ENCODE data around the gene FAM20C.
"Not testable (repeated sequence)": the region's sequence is repeated elsewhere in the genome, so short reads cannot be mapped to it uniquely, and the experiment has no call there.

Gene FAM20C

DNA sequence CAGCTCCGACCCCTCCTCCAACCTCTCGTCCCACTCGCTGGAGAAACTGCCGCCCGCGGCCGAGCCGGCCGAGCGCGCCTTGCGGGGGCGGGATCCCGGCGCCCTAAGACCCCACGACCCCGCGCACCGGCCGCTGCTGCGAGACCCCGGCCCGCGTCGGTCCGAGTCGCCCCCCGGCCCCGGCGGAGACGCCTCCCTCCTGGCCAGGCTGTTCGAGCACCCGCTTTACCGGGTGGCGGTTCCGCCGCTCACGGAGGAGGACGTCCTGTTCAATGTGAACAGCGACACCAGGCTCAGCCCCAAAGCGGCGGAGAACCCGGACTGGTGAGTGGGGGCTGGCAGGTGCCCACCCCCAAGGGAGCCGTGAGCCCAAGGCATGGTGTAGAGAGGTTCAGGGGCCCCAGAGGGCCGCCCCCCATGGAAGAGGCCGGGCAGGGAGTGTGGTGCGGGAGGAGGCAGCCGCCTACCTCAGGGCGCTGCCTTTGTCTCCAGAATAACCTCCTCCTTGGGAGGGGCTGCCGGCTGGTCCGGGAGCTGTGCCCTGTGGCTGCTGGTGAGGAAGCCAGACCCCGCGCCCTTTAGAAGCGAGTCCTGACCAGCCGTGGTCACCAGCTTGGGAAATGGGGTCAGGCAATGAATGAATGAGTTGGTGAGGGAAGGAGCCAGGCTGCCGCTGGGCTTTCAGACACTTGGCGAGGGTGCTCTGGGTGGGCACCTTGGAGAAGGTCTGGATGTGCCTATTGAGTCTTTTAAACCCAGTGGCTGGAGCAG lies 1.3 kb downstream of the FAM20C start:
- DNase-seq, result no peak

DNA sequence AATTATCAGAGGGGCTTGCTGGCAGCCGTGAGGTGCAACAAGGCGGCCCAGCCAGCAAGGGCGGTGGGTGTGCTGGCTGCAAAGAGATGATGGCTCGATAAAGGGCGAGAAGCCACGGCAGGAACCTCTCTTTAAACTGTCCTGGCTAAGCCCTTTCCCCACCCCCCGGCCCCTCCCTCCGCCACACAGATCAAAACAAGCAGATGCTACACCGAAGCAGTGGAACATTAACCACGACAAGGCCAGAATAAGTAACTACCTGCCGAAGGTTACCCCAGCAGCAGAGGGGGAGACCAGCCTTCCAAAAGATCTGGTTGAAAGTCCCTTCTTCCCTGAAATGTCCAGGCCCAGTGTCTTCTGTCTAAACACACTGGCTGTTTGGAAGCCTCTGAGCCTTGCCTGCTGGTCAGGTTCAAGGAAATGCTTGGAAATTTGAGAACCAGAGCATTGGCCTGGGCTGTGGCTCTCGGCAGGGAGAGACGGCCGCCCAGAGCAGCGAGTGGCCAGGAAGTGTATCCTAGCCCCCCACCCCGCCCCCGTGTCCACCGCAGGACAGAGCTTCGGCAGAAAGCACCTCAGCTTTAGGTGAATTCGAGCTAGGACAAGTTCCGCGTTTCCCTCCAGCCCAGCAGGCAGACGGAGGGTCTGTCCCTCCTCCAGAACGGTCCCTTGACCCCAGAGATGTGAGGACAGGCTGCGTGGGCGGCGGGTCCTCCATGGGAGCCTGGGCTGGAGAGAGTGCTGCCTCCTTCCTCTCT lies 2.1 kb downstream of the FAM20C start:
- DNase-seq, result no peak

DNA sequence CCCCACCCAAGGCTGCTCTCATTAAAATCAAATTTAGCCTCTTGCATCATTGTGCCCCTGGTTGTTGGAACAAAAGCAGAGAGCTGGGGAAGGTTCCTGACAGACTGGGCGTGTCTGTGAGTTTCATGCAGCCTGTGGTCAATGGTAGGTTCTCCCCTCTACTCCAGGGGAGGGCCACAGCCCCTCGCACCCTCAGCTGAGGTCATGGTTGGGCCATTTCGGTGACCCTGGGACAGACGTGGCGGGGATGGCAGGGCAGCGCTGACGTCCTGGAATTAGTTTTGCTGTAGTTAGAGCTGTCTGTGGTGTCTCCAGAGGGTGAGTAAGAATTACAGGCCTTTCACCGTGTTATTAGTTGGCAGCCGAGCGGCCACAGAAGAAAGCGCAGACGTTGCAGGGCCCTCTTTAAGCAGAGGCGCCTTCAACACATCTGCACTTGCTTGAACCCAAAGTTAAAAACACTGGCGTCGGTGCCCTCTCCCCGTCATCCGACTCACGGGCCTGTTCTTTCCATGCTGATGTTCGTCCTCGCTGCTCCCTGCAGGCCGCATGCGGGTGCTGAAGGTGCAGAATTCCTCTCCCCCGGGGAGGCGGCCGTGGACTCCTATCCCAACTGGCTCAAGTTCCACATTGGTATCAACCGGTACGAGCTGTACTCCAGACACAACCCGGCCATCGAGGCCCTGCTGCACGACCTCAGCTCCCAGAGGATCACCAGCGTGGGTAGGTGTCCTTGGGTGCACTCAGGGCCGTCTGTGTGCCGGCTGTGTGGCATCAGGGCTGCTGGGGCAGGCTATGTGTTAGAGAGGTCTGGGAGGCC lies 2.8 kb downstream of the FAM20C start:
- DNase-seq, result no peak

DNA sequence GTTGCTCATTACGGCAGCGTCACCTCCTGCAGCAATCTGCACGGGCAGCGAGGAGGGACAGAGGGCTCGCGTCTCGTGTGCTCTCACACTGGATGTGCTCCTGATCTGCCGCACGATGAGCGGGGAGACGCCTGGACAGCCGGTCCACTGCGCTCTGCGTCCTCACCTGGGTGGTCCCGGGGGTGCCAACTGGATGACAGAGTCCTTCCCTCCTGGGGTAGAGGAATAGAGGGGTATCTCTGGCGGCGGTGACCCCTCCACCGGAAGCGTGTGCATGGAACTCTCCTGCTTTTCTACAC lies 3.4 kb downstream of the FAM20C start:
- DNase-seq, result no peak

DNA sequence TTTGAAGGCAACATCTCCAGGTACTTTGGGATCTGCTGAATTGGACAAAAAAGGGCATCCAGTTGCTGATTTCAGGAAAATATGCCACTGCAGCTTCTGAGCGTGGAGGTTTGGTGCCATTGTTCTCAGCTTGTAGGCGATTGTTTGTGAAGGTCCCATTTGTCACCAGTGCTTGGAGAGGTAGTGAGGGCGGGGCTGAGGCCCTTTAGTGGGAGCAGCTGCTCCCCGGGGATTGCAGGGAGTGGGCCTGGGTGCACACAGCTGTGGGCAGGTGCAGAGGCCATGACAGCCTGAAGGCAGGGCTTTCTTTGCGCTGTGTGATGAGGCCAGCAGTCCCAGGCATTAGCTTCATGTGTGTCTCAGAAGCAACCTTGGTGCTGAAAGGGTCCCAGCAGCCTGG lies 3.9 kb downstream of the FAM20C start:
- no peak for DNase-seq

DNA sequence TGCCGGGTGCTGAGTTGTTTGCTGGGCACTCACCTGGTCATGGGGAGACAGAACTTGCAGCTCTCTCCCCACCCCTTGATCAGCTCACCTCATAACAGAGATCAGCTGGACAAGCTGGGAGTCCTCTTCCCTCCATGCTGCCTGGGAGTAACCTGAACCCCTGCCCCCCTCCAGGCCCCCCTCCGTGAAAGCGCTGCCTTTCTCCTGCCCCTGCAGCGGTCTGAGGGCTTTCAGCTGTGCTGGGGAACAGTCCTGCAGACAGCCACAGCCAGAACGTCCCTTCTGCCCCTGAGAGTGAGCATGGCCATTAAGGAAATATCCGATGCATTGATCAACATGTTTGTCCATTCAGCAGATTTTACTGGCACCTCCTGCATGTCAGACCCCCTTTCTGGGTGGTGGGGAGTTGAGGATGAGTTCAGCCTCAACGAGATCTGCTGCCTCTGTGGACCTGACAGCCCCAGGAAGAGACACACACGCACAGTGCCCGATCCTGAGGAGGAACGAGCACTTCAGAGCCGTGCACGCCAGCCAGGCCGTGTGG lies 4.5 kb downstream of the FAM20C start:
- DNase-seq, result no peak

DNA sequence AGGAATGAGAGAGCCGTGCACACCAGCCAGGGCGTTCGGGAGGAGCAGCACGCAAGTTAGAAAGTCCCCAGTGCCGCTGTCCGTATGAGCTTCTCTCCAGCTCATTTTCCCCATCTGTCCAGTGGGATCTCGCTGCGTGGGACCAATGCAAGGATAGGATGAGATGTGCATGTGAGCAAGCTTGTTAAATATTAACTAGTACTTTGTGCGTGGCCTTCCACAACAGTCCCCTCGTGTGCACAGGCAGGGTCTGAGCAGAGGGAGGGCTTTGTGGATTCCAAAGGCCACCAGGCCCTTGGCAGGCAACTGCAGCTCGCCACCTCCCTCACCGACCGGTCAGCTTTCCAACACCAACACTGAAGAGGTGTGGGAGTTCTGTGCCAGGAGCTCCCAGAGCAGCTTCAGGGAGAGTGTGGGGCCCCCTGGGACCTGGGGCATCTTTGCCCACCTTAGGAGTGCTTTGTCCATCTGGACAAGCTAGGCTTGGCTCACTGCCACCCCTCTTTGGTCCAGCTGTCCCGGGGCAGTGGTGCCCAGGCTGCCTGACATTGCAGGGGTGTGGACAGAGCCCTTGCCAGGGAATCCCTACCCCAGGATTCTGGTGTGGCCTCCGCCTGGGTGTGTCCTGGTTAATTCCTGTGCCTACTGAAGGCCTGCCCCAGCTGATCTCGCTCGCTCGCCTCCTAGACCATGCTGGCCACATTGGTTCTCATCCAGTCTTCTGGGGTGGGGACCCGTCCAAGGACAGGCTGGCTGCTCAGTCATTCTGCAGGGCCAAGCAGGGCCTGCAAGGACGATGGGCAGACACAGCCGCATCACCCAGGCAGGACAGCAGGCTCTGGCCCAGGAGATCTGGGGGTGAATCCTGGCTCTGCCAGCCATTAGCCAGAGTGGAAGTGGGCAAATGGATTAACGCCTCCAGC lies 5.3 kb downstream of the FAM20C start:
- DNase-seq, result no peak

DNA sequence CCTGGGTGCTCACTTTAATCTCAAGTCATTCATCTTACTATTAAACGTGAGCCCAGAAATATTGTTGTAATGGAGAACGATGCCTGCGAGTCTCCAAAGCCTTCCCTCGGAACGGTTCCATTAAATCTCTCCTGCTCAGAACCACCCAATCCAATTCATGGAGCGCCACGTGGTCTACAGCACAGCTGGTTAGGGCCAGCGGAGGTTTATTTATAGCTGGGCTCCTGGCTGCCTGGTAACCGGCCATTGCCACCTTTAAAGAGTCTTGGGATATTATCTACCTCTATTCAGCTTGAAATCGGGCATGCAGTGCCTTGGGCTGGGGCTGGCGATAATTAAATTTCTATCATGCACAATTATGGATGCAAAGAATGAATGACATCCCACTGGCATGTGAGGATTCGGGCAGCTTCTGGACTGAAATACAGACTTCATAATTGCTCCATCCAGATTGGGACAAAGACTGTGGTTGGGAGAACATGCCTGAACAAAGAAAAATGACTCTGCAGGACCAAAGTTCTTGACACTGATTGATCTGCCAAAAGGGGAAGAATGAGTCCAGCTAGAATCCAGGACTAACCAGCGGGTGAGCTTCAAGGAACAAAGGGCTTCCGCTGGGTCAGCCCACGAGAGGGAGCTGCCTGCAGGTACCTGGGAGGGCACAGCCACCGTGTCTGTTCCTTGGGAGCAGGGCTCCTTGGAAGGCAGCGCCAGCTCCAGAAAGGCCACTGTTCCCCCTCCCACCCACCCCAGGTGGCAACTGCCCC lies 7.3 kb downstream of the FAM20C start:
- no peak for DNase-seq

DNA sequence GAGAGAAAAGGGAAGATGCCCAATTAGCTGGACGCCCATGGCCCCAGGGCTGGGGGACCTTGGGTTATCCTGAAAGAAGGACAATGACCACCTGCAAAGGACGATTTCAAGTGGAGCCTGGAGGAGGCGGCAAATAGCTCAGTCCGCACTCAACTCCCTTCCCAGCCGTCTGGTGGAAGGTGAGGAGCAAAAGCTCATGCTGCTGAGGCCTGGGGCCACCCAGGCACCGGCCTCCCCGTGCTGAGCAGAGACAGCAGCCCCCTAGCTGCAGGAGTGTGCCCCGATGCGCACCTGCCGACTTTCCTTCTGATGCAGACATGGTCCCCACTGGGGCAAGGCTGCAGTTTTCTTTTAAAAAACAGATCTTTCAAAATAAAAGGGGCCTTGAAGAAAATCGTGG lies 7.9 kb downstream of the FAM20C start:
- DNase-seq, result no peak

DNA sequence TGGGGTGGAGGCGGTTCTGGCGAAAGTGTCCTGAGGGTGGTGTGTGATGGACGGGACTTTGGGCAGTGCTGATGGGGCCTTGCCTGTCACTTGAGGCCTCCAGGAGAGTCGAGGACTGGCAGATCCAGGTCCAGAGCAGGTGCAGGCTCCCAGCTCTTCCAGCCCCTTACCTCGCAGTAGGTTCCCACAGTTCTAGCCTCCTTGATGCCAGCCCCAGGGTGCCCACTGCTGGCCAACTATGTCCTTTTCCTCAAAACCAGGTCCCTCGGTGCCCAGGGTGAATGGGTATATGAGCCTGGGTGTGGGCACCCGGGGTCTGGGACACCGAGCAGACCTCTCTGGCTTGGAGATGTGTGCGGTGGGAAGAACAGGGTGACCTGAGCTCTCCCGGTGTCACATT lies 8.3 kb downstream of the FAM20C start:
- no peak for DNase-seq

DNA sequence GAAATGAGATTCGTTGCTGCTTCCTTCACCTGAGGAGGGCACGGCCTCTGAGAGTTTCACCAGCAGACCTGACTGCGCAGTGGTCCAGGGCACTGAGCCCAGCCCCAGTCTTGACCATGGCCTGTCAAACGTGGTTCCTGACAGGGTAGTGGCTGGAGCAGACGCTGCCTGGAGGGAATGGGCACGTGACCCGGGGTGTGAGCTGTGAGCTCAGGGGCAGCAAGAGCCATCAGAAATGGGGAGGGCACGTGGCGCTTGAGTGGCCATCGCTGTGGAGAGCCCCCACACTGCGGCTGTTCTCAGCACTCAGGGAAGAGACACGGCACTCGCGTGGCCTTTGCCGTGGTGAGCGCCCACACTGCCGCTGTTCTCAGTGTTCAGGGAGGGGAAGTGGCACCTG lies 12.0 kb downstream of the FAM20C start:
- DNase-seq, result no peak

DNA sequence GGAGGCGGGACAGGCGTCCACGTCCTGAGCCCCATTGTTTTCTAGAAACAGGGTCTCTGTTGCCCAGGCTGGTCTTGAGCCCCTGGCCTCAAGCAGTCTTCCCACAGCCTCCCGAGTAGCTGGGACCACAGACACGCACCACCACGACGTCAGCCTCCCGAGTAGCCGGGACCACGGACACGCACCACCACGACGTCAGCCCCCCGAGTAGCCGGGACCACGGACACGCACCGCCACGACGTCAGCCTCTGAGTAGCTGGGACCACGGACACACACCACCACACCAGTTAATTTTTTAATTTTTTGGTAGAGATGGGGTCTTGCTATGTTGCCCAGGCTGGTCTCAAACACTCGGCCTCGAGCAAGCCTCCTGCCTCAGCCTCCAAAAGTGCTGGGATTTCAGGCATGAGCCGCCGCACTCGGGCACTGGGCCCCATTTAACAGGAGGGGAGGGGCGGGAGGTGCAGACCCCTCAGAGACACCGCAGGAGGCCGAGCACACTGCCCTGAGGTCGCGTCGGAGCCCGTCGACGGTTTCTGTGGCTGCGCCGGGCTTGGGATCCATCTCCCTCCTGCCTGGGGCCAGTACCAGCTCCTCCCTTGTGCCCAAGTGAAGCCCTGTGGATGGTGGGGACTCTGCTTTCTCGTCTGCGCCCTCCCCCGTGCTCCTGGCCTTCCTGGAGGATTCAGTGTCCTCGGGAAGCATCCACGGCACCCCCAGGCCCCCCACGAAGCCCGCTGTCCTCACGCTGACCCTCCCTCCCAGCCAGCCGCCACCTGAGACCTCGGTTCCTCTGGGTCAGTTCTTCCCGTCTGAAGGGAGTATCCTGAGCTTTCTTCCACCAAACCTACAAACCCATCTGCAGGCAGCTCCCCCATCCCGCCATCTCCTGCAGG lies 13.0 kb downstream of the FAM20C start:
- DNase-seq, result no peak

DNA sequence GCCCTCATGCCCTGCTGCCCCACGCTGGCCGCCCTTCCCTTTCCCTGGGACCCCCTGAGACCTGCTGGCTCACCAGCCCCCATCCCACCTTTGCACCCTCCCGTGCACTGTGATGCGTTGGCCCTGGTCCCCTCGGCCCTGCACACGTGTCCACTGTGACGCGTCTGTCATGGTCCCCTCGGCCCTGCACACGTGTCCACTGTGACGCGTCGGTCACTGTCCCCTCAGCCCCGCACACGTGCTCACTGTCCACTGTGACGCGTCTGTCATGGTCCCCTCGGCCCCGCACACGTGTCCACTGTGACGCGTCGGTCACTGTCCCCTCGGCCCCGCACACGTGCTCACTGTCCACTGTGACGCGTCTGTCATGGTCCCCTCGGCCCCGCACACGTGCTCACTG lies 14.0 kb downstream of the FAM20C start:
- DNase-seq, result not testable (repeated sequence)

DNA sequence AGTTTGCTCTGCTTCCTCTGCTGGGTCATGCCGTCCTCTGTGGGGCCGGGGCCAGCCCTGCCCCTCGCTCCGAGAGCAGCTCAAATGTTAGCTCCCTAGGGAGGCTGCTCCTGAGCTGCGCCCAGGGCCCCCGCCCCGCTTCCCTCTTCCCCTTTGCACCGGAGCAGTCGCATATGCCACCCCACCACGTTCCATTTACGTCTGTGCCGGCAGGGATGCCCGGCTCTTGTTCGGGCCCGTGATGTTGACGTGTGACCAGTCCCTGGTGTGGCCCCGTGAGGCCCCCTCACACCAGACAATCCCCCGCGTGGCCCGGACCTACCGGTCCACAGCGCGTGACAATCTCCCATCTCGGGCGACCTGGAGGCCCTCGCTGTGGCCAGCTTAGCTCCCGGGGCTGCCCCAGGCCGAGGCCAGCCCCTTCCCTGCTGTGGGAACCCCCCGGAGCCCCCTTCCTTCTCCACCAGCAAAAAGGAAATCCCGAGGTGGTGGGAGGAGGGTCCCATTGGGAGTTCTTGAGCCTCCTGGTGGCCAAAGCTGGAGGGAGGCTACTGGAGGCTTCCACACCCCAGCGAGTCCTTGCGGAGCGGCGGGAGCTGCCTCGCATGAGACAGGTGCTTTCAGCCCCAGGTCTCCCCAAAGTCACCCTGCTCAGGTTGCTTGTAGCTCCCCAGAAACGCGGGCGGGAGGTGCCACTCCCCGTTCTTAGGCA lies 15.2 kb downstream of the FAM20C start:
- no peak for DNase-seq

DNA sequence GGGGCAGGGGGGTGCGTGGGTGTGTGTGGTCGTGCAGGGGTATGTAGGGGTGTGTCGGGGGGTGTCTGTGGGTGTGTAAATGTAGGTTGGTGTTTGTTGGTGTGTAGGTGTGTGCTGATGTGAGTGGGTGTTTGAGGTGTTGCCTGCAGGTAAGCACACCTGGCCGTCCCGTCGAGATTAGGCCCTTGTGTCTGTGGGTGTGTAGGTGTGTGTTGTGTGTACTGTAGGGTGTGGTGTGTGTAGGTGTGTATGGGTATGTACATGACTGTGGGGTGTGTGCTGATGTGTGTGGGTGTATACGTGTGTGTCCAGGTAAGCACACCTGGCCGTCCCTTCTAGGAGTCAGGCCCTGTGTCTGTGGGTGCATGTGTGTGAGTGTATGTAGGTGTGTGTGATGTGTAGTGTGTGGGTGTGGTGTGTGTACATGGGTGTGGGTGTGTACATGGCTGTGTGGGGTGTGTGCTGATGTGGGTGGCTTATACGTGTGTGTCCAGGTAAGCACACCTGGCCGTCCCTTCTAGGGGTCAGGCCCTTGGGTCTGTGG lies 15.8 kb downstream of the FAM20C start:
- DNase-seq, result no peak

DNA sequence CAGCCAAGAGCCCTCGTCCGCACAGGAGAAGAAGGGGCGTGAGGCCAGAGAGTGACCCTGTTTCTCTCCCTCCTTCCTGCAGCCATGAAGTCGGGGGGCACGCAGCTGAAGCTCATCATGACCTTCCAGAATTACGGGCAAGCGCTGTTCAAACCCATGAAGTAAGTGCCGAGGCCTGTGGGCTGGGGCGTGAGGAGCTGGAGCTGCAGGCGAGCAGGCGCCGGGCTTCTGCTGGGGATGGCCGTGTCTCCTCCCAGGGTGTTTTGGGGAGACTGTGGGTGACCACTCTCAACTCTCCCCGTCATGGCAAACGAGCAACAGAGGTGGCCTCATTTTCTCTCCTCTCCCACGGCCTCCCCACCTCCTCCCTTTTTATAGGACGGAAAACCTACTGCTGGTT lies 16.4 kb downstream of the FAM20C start:
- no peak for DNase-seq

DNA sequence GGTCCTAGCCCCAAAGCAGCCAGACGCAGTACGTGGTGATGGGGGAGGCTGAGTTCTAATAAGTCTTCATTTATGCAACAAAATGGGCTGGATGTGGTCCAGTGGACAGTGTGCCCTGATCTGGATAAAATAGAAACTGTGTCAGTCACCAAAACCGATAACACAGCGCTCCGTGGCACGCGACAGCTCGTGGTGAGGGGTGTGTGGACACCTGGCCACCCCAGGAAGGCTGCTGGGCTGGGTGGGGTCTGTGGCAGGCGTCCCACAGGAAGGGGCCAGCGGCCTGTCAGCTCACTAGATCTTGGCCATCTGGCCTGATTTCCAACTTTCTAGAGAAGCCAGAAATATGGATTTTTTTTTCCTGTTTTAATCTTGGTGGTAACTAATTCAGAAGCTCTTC lies 17.0 kb downstream of the FAM20C start:
- DNase-seq, result no peak

DNA sequence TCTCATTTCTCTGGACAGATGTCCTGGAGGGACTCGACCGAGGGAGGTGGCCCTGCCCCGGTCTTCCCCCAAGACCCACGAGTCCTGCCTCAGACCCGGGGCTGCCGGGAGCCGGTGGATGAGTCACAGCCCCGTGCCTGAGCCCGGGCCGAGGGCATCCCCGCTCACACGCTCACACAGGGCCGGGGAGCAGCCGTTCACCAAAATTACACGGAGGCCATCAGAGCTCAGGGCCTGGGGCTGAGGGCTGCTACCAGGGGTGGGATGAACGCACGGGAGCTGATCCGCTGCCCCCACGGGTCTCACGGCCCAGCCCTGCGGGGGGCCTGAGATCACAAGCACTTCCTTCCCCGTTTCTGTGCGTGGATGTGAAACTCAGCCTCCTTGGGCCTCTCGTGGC lies 17.5 kb downstream of the FAM20C start:
- DNase-seq, result no peak

DNA sequence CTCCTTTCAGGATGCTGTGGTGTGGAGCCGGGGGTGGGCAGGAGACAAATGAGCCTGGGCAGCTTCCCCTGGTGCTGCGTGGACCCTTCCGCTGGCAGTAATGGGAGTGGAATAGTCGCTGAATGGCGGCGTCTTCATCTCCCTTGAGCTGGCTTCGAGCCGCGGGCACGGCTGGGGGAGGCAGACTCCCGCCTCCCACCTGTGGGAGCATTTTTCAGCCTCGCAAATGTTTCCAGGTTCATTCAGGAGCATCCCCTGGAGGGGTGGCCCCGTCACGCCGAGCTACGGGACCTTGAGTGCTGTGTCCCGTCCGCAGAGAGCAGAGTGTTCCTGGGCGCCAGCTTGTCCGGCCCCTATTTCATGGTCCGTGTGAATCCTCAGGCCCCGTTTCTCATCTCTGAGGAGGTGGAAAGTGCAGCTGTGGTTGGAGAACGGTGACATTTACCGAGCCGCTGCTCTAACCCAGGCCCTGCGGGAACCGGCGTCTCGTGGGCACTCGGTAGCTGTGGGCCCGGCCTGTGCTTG lies 18.1 kb downstream of the FAM20C start:
- DNase-seq, result no peak
